Mesenchymal stem cell (in vitro differentiated cells and primary cell): ENCODE measurements around the gene MED13L.

Source experiments
- DNase-seq: peaks from one replicate; pipeline ENCODE4 v3.0.0-alpha.2; 2013
- H2AFZ ChIP-seq: one replicate; pipeline ENCODE4 v1.6.1; 2013; ENCODE audit warnings: low read depth, mild to moderate bottlenecking, control low read depth, inconsistent platforms, low read length, moderate library complexity
- H2AK5ac ChIP-seq: 2 replicates; pipeline ENCODE4 v1.6.1; 2013; ENCODE audit warnings: low read length, moderate library complexity, mild to moderate bottlenecking, inconsistent platforms; ENCODE audit not compliant: severe bottlenecking
- H2BK120ac ChIP-seq: one replicate; pipeline ENCODE4 v1.6.1; 2013; ENCODE audit warnings: low read depth, mild to moderate bottlenecking, inconsistent platforms, low read length, moderate library complexity
- H2BK12ac ChIP-seq, 2 experiments: one replicate each; pipeline ENCODE4 v1.6.1; 2013; ENCODE audit warnings: inconsistent platforms in 2 of 2, low read length in 2 of 2, mild to moderate bottlenecking in 2 of 2, moderate library complexity in 2 of 2, control low read depth in 1 of 2
- H2BK15ac ChIP-seq: one replicate; pipeline ENCODE4 v1.6.1; 2013; ENCODE audit warnings: mild to moderate bottlenecking, low read depth, inconsistent platforms; ENCODE audit not compliant: poor library complexity, severe bottlenecking
- H2BK5ac ChIP-seq: 2 replicates; pipeline ENCODE4 v1.6.1; 2013; ENCODE audit warnings: low read depth, mild to moderate bottlenecking, low read length, control low read depth, inconsistent platforms; ENCODE audit not compliant: poor library complexity, severe bottlenecking
- H3K14ac ChIP-seq, 2 experiments: one replicate each; pipeline ENCODE4 v1.6.1; 2013; ENCODE audit warnings: inconsistent platforms in 2 of 2, low read length in 2 of 2, control low read depth in 1 of 2, mild to moderate bottlenecking in 1 of 2, moderate library complexity in 1 of 2
- H3K18ac ChIP-seq, 2 experiments: one replicate each; pipeline ENCODE4 v1.6.1; 2013; ENCODE audit warnings: inconsistent platforms in 2 of 2, low read length in 2 of 2, control low read depth in 1 of 2, low read depth in 1 of 2, mild to moderate bottlenecking in 1 of 2
- H3K23ac ChIP-seq, 2 experiments: one replicate each; pipeline ENCODE4 v1.6.1; 2013; ENCODE audit warnings: inconsistent platforms in 2 of 2, low read length in 2 of 2, mild to moderate bottlenecking in 2 of 2, moderate library complexity in 2 of 2, control low read depth in 1 of 2
- H3K27ac ChIP-seq: 2 replicates; pipeline ENCODE4 v1.5.1; 2013; ENCODE audit warnings: mild to moderate bottlenecking, moderate library complexity, low read length, control low read depth, inconsistent platforms; ENCODE audit not compliant: poor library complexity, severe bottlenecking
- H3K27me3 ChIP-seq, 2 experiments: 2 replicates each; pipeline versions ENCODE4 v1.6.1 to v1.7.0; 2013; ENCODE audit warnings: low read length in 2 of 2, mild to moderate bottlenecking in 2 of 2, moderate library complexity in 2 of 2, control low read depth in 1 of 2, inconsistent platforms in 1 of 2; ENCODE audit not compliant: control insufficient read depth in 1 of 2, insufficient read depth in 1 of 2
- H3K36me3 ChIP-seq, 2 experiments: 2 replicates each; pipeline versions ENCODE4 v1.6.1 to v1.7.0; 2013; ENCODE audit warnings: low read length in 2 of 2, control low read depth in 1 of 2, inconsistent platforms in 1 of 2, low read depth in 1 of 2, mild to moderate bottlenecking in 1 of 2; ENCODE audit not compliant: insufficient read depth in 2 of 2, control insufficient read depth in 1 of 2
- H3K4ac ChIP-seq, 2 experiments: one replicate each; pipeline ENCODE4 v1.6.1; 2013; ENCODE audit warnings: inconsistent platforms in 2 of 2, low read length in 2 of 2, mild to moderate bottlenecking in 2 of 2, moderate library complexity in 2 of 2, control low read depth in 1 of 2, low read depth in 1 of 2
- H3K4me1 ChIP-seq: 2 replicates; pipeline ENCODE4 v1.6.1; 2013; ENCODE audit warnings: low read depth, low read length, control low read depth; ENCODE audit not compliant: control insufficient read depth, insufficient read depth
- H3K4me2 ChIP-seq: 2 replicates; pipeline ENCODE4 v1.6.1; 2013; ENCODE audit warnings: low read length, mild to moderate bottlenecking, inconsistent platforms; ENCODE audit not compliant: poor library complexity, severe bottlenecking
- H3K4me3 ChIP-seq, 2 experiments: 2 replicates each; pipeline versions ENCODE4 v1.5.1 to v1.7.0; 2013; ENCODE audit warnings: low read length in 2 of 2, mild to moderate bottlenecking in 2 of 2, control low read depth in 1 of 2, low read depth in 1 of 2; ENCODE audit not compliant: insufficient read depth in 1 of 2
- H3K79me1 ChIP-seq: replicated peaks from 2 replicates; pipeline ENCODE4 v1.6.1; 2013; ENCODE audit warnings: mild to moderate bottlenecking, control low read depth, low read length, inconsistent platforms; ENCODE audit not compliant: poor library complexity, severe bottlenecking
- H3K9ac ChIP-seq: 2 replicates; pipeline ENCODE4 v1.7.0; 2013; ENCODE audit warnings: mild to moderate bottlenecking, low read length, moderate library complexity
- H3K9me3 ChIP-seq: 2 replicates; pipeline ENCODE4 v1.7.0; 2013; ENCODE audit warnings: mild to moderate bottlenecking, low read length; ENCODE audit not compliant: control insufficient read depth
- H4K8ac ChIP-seq: one replicate; pipeline ENCODE4 v1.6.1; 2013; ENCODE audit warnings: inconsistent platforms, mild to moderate bottlenecking, low read length, moderate library complexity
- H4K91ac ChIP-seq: one replicate; pipeline ENCODE4 v1.6.1; 2013; ENCODE audit warnings: mild to moderate bottlenecking, low read length, inconsistent platforms
- WGBS: methylation state at CpG from one replicate; pipeline ENCODE4 v1.1.7; 2013; ENCODE audit warnings: mixed read lengths; 5-methylcytosine and 5-hydroxymethylcytosine counted together

MED13L gene

DNA sequence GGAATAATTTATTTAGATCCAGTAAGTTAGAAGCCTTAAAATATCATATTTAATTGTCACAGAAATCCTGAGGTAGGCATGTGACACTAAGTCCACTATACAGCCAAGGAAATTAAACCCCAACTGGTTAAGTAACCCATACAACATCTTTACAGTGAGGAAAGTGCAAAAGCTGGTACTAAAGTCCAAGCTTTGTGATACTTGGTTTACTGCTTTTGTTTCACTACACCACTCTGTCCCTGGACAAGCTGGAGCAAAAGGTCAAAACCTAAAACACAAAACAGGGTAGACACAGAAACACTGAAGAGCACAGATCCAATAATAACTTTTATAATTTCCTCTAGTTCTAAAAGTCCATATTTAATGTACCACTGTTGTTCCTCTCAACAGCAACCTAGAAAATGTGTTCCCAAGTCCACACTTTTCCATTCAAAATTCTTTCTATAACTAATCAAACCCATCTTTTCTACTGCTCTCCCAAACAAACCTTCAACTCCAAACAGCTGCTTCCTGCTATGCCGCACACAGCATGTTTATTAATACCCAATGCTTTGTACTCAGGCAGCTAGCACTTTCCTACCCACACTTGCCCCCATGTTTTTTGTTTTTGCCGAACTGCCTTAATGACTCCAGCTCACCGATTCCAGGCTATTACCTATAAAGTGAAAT lies 90.9 kb downstream of the MED13L start:
- H3K4me3 ChIP-seq = no peak overlapping the region
- H3K36me3 ChIP-seq = no peaks in the 10 kb centered on the region
- no peak overlapping the region for H2BK5ac ChIP-seq
- no peak overlapping the region for H2BK15ac ChIP-seq
- DNase-seq = peak; percentile 54
- H3K9me3 ChIP-seq = no peaks in the 10 kb centered on the region
- peaks cover 4% of the 10 kb centered on the region for H3K4me1 ChIP-seq
- WGBS = 10% methylated on average over 1 of the region's 3 CpGs
- no peak overlapping the region for H3K4ac ChIP-seq
- H3K18ac ChIP-seq = no peak overlapping the region
- H3K4me2 ChIP-seq = no peak overlapping the region
- no peak overlapping the region for H2AK5ac ChIP-seq
- H3K79me1 ChIP-seq = peaks cover 7% of the 10 kb centered on the region
- no peak overlapping the region for H3K9ac ChIP-seq
- no peaks in the 10 kb centered on the region for H3K27me3 ChIP-seq
- H3K27ac ChIP-seq = no peak overlapping the region
- no peak overlapping the region for H4K91ac ChIP-seq
- no peak overlapping the region for H3K14ac ChIP-seq
- H2AFZ ChIP-seq = no peak overlapping the region
- no peak overlapping the region for H2BK12ac ChIP-seq
- H3K23ac ChIP-seq = no peak overlapping the region
- H4K8ac ChIP-seq = no peak overlapping the region
- H2BK120ac ChIP-seq = no peak overlapping the region

DNA sequence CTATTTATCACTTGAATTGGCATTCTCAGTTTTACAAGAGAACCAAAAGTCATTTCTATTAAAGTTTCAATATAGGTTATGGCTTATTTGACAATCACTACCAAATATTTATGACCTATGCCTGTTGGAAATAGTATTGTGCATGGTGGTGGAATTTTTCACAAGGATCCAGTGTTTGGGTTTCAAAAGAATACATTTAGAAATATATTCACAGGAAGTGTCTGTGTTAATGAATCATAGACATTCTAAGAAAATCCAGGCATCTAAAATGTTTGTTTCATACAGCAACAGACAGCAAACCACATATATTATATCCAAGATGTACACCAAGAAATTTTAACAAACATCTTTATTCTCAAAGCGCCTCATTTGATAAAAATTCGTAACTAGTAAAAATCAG lies 92.7 kb downstream of the MED13L start:
- H4K91ac ChIP-seq = no peak overlapping the region
- H3K4me1 ChIP-seq = peaks cover 4% of the 10 kb centered on the region
- H4K8ac ChIP-seq = no peak overlapping the region
- no peak overlapping the region for H2BK5ac ChIP-seq
- no peak overlapping the region for H2AK5ac ChIP-seq
- H3K9ac ChIP-seq = no peak overlapping the region
- no peak overlapping the region for H3K27ac ChIP-seq
- H3K4me3 ChIP-seq = no peak overlapping the region
- H2BK12ac ChIP-seq = no peak overlapping the region
- no peak overlapping the region for H3K14ac ChIP-seq
- H3K4me2 ChIP-seq = no peak overlapping the region
- H3K18ac ChIP-seq = no peak overlapping the region
- no peak overlapping the region for H3K4ac ChIP-seq
- no peaks in the 10 kb centered on the region for H3K27me3 ChIP-seq
- H3K36me3 ChIP-seq = no peaks in the 10 kb centered on the region
- no peak overlapping the region for H2AFZ ChIP-seq
- H3K9me3 ChIP-seq = no peaks in the 10 kb centered on the region
- peaks cover 5% of the 10 kb centered on the region for H3K79me1 ChIP-seq
- no CpG with 5 or more reads among the region's 2 CpGs for WGBS
- no peak overlapping the region for H2BK15ac ChIP-seq
- DNase-seq = peak; percentile 28
- H2BK120ac ChIP-seq = no peak overlapping the region
- H3K23ac ChIP-seq = no peak overlapping the region

DNA sequence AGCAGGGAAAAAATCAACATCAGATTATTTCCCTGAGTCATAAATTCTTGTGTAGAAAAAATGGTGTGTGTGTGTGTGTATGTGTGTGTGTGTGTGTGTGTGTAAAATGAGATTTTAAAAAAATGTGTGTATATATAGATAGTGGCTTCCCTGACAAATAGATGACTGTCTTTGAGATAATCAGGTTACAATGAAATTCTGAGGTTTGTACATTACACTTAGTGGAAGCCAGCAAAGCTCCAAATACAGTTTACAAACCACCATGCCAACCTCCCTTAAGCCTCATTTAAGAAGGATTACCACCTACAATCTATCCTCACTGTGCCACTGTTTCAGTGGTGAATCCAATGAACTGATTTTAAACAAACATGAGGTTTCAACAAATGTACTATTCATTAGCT lies 93.8 kb downstream of the MED13L start:
- H3K9ac ChIP-seq = no peak overlapping the region
- peak; percentile 30 for DNase-seq
- H3K23ac ChIP-seq = no peak overlapping the region
- no peak overlapping the region for H3K4me2 ChIP-seq
- no peak overlapping the region for H2AK5ac ChIP-seq
- H3K27ac ChIP-seq = no peak overlapping the region
- peaks cover 5% of the 10 kb centered on the region for H3K79me1 ChIP-seq
- no peaks in the 10 kb centered on the region for H3K27me3 ChIP-seq
- H3K4ac ChIP-seq = no peak overlapping the region
- H3K18ac ChIP-seq = no peak overlapping the region
- no peak overlapping the region for H2BK12ac ChIP-seq
- H2BK15ac ChIP-seq = no peak overlapping the region
- H3K4me3 ChIP-seq = no peak overlapping the region
- peaks cover 4% of the 10 kb centered on the region for H3K4me1 ChIP-seq
- H4K91ac ChIP-seq = no peak overlapping the region
- no peaks in the 10 kb centered on the region for H3K9me3 ChIP-seq
- no peak overlapping the region for H2BK5ac ChIP-seq
- H4K8ac ChIP-seq = no peak overlapping the region
- H2BK120ac ChIP-seq = no peak overlapping the region
- no peak overlapping the region for H2AFZ ChIP-seq
- H3K14ac ChIP-seq = no peak overlapping the region
- no peaks in the 10 kb centered on the region for H3K36me3 ChIP-seq

DNA sequence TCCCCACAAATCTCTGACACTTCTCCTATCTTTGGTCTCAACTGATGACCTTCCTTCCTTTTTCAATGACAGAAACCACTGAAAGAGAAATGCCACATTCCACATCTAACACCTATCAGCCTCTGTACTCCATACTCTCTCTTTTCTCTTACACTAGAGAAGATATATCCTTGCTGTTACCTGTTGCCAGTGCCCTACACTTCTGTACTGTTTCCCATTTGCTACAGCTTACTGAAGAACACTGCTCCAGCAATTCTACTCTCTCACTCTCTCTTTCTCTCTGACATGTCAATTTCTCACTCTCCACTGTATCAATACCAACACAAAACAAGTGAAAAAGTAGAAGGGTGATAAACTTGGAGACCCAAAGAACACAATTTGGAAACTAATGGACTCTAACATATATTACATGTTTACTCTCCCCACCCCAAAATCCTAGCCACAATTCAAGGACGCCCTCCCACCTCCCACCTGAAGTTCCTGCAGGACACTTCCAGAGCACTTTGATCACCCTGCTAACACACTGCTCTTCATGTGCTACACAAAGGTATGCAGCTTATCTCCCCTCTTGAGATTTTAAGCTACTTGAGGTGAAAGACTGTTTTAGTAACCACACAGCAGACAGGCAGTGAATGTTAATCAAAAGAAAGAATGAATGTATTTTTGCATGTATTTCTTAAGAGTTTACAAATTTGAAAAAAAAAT lies 95.0 kb downstream of the MED13L start:
- no peak overlapping the region for H2BK12ac ChIP-seq
- no peak overlapping the region for H3K4me2 ChIP-seq
- no peak overlapping the region for H4K91ac ChIP-seq
- 77% methylated on average over 1 of the region's 1 CpG for WGBS
- peak overlapping the region; percentile 15 for H4K8ac ChIP-seq
- no peak overlapping the region for H2AFZ ChIP-seq
- no peak overlapping the region for H3K4me3 ChIP-seq
- peaks cover 5% of the 10 kb centered on the region for H3K4me1 ChIP-seq
- H3K27me3 ChIP-seq = no peaks in the 10 kb centered on the region
- no peak overlapping the region for H2AK5ac ChIP-seq
- no peaks in the 10 kb centered on the region for H3K36me3 ChIP-seq
- DNase-seq = no peak
- H3K9me3 ChIP-seq = no peaks in the 10 kb centered on the region
- H2BK120ac ChIP-seq = no peak overlapping the region
- no peak overlapping the region for H3K9ac ChIP-seq
- no peak overlapping the region for H2BK5ac ChIP-seq
- H3K4ac ChIP-seq = no peak overlapping the region
- H3K18ac ChIP-seq = no peak overlapping the region
- H2BK15ac ChIP-seq = no peak overlapping the region
- no peak overlapping the region for H3K14ac ChIP-seq
- peaks cover 8% of the 10 kb centered on the region for H3K79me1 ChIP-seq
- no peak overlapping the region for H3K27ac ChIP-seq
- H3K23ac ChIP-seq = no peak overlapping the region
